ENCODE measurements around the gene RNF115. TPM values are rescaled to one million over a fixed set of nuclear protein-coding genes. Genes with fewer than 3 reads are reported as not detected.

Gene RNF115
- total RNA-seq, 1 experiment from 2014 or later = 11.0 TPM

- TF ChIP-seq, protein P1, sequence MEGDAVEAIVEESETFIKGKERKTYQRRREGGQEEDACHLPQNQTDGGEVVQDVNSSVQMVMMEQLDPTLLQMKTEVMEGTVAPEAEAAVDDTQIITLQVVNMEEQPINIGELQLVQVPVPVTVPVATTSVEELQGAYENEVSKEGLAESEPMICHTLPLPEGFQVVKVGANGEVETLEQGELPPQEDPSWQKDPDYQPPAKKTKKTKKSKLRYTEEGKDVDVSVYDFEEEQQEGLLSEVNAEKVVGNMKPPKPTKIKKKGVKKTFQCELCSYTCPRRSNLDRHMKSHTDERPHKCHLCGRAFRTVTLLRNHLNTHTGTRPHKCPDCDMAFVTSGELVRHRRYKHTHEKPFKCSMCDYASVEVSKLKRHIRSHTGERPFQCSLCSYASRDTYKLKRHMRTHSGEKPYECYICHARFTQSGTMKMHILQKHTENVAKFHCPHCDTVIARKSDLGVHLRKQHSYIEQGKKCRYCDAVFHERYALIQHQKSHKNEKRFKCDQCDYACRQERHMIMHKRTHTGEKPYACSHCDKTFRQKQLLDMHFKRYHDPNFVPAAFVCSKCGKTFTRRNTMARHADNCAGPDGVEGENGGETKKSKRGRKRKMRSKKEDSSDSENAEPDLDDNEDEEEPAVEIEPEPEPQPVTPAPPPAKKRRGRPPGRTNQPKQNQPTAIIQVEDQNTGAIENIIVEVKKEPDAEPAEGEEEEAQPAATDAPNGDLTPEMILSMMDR (conservative IDR thresholded peaks at IDR 0.05) = no peak
- Histone ChIP-seq H3K18ac (ENCODE audit: insufficient read length, low read depth, low read length) (peak within 1 kb of the TSS; percentile 90), H3K9ac (ENCODE audit: extremely low read depth, insufficient read length, low read length) (peak within 1 kb of the TSS; percentile 64), H3K79me2 (ENCODE audit: insufficient read depth, low read length) (no peaks in the 10 kb centered on the region), H3T11ph (ENCODE audit: low read length) (no peak within 1 kb of the TSS), H3K4me1 (ENCODE audit: insufficient read depth, low read length) (peaks cover 4% of the 10 kb centered on the region; the same call in 1 of the 2 replicates), H2BK20ac (ENCODE audit: low read depth, low read length, poor library complexity, severe bottlenecking) (no peak within 1 kb of the TSS), H3K4ac (ENCODE audit: low read depth, low read length) (no peak within 1 kb of the TSS), H2AFZ (ENCODE audit: low read length) (peak within 1 kb of the TSS; percentile 53), H4K91ac (ENCODE audit: insufficient read length, low read depth, low read length) (no peak within 1 kb of the TSS), H3K4me2 (ENCODE audit: insufficient read depth, insufficient read length, low read length) (peak within 1 kb of the TSS; percentile 86), H3K23ac (ENCODE audit: insufficient read length, low read depth, low read length) (no peak within 1 kb of the TSS), H3K79me1 (ENCODE audit: insufficient read depth, low read depth, low read length, poor library complexity, severe bottlenecking) (peaks cover 3% of the 10 kb centered on the region), H3K27me3 (ENCODE audit: insufficient read depth, low read length) (no peaks in the 10 kb centered on the region), H2BK15ac (ENCODE audit: low read depth, low read length) (no peak within 1 kb of the TSS), H2AK5ac (ENCODE audit: insufficient read length, low read length) (no peak within 1 kb of the TSS), H2BK12ac (ENCODE audit: insufficient read length, low read depth, low read length) (no peak within 1 kb of the TSS), H2BK5ac (ENCODE audit: insufficient read length, low read length) (no peak within 1 kb of the TSS), H4K8ac (replicated peaks; ENCODE audit: insufficient read length, low read depth, low read length) (no peak within 1 kb of the TSS), H3K56ac (ENCODE audit: insufficient read length, low read depth, low read length) (no peak within 1 kb of the TSS), H3K14ac (ENCODE audit: insufficient read depth, low read length) (peak within 1 kb of the TSS; percentile 81; the same call in 1 of the 2 replicates), H2BK120ac (ENCODE audit: low read depth, low read length, poor library complexity, severe bottlenecking) (no peak within 1 kb of the TSS), H4K20me1 (ENCODE audit: control insufficient read depth, insufficient read depth, insufficient read length) (no peaks in the 10 kb centered on the region), H4K5ac (ENCODE audit: insufficient read length, low read depth, low read length) (no peak within 1 kb of the TSS), H3K23me2 (ENCODE audit: insufficient read length, low read depth, low read length, poor library complexity, severe bottlenecking) (no peaks in the 10 kb centered on the region), H3K27ac (ENCODE audit: insufficient read length, low read depth, low read length) (no peak within 1 kb of the TSS), H3K9me3 (ENCODE audit: control insufficient read depth, low read depth, low read length) (no peaks in the 10 kb centered on the region)
- DNase-seq = peak; percentile 97
- Mint-ChIP-seq H3K27me3 (ENCODE audit: low read depth) (peaks cover 3% of the 10 kb centered on the region; the same call in 1 of the 2 replicates), H3K4me1 (peaks cover 7 to 14% of the 10 kb centered on the region in 2 experiments), H3K36me3 (ENCODE audit: insufficient read depth in 1 of 3, low read depth in 3 of 3) (peaks cover 31 to 33% (median 32%) of the 10 kb centered on the region in 3 experiments), H3K27ac (peak within 1 kb of the TSS; percentile 96 to 98 (median 98)), H3K9me3 (peaks cover 4 to 5% of the 10 kb centered on the region in 2 experiments; a peak in 4 of 5 replicates), H3K4me3 (peak within 1 kb of the TSS; percentile 92 to 97)
- no CpG with 5 or more reads among the region's 42 CpGs for WGBS (ENCODE audit: extremely low coverage, insufficient read length, low lambda C conversion rate)
These were observed 35.1 kb upstream of the RNF115 start, which contains the start of gene PIAS3 for GRCh38 chr1:145858901-145859490. Gene PIAS3, minus strand, starts transcription at chr1:145859081. Its CDS starts 91 bp downstream, at chr1:145858990.
